OCI-LY1 (cell line): ENCODE data around the gene DNAH14.

Experiments
- H2AFZ ChIP-seq: fragments of 200-600 bp; sonication (generic), shearing (Covaris generic); 2 replicates; pipeline ENCODE4 v1.6.0; 2014; ENCODE audit warnings: antibody characterized with exemption, mild to moderate bottlenecking, low read length
- H3F3A ChIP-seq: fragments of 200-600 bp; sonication (generic), shearing (Covaris generic); 2 replicates; pipeline ENCODE4 v1.6.0; 2014; ENCODE audit warnings: mild to moderate bottlenecking, antibody characterized with exemption, low read length, moderate library complexity; ENCODE audit not compliant: insufficient read depth
- H3K27ac ChIP-seq: fragments of 200-600 bp; sonication (generic); 2 replicates; pipeline ENCODE4 v1.5.1; 2014; ENCODE audit warnings: low read length, mixed run types, mild to moderate bottlenecking, low read depth; ENCODE audit not compliant: poor library complexity, severe bottlenecking
- H3K27me3 ChIP-seq: fragments of 200-600 bp; sonication (generic); 2 replicates; pipeline ENCODE4 v1.6.0; 2014; ENCODE audit warnings: antibody characterized with exemption, mild to moderate bottlenecking, low read length, moderate library complexity; ENCODE audit not compliant: insufficient read depth
- H3K36me3 ChIP-seq: fragments of 200-600 bp; sonication (generic); 2 replicates; pipeline ENCODE4 v1.6.1; 2014; ENCODE audit warnings: mild to moderate bottlenecking, antibody characterized with exemption, low read length, moderate library complexity, mixed read lengths; ENCODE audit not compliant: insufficient read depth
- H3K4me1 ChIP-seq: fragments of 200-600 bp; sonication (generic); 2 replicates; pipeline ENCODE4 v1.5.1; 2014; ENCODE audit warnings: mild to moderate bottlenecking, low read length, moderate library complexity; ENCODE audit not compliant: insufficient read depth, severe bottlenecking
- H3K4me2 ChIP-seq: fragments of 200-600 bp; sonication (generic), shearing (Covaris generic); 2 replicates; pipeline ENCODE4 v1.6.1; 2014; ENCODE audit warnings: low read length
- H3K4me3 ChIP-seq: fragments of 200-600 bp; sonication (generic); 2 replicates; pipeline ENCODE4 v1.5.1; 2014; ENCODE audit warnings: low read length, low read depth, mild to moderate bottlenecking, mixed read lengths; ENCODE audit not compliant: poor library complexity, severe bottlenecking
- H3K79me2 ChIP-seq: fragments of 200-600 bp; shearing (Covaris generic); 2 replicates; pipeline ENCODE4 v1.6.1; 2016; ENCODE audit warnings: mixed run types, low read length, mixed read lengths; ENCODE audit not compliant: insufficient read depth
- H3K9ac ChIP-seq: fragments of 200-600 bp; sonication (generic), shearing (Covaris generic); 2 replicates; pipeline ENCODE4 v1.6.1; 2014; ENCODE audit warnings: mild to moderate bottlenecking, low read length, mixed read lengths
- H3K9me2 ChIP-seq: fragments of 200-600 bp; sonication (generic), shearing (Covaris generic); 2 replicates; pipeline ENCODE4 v1.6.1; 2014; ENCODE audit warnings: low read depth, mild to moderate bottlenecking, low read length, mixed read lengths
- H3K9me3 ChIP-seq: fragments of 200-600 bp; shearing (Covaris generic); 2 replicates; pipeline ENCODE4 v1.6.1; 2014; ENCODE audit warnings: low read length, mixed read lengths
- H4K20me1 ChIP-seq: fragments of 200-600 bp; sonication (generic), shearing (Covaris generic); 2 replicates; pipeline ENCODE4 v1.6.0; 2016; ENCODE audit warnings: mild to moderate bottlenecking, low read length; ENCODE audit not compliant: insufficient read depth
- CTCF ChIP-seq: fragments of 200-600 bp; sonication (generic), shearing (Covaris generic); IDR thresholded peaks from 2 replicates; pipeline ENCODE4 v1.5.1; 2017; ENCODE audit warnings: mild to moderate bottlenecking, antibody characterized with exemption, low read length, moderate library complexity, mixed read lengths
- EZH2 ChIP-seq: fragments of 200-600 bp; sonication (generic), shearing (Covaris generic); IDR thresholded peaks from 2 replicates; pipeline ENCODE4 v1.8.0; 2017; ENCODE audit warnings: borderline replicate concordance, mixed run types, mild to moderate bottlenecking, antibody characterized with exemption, low read length, moderate library complexity, mixed read lengths

The DNAH14 gene

GRCh38 chr1:225260319-225260718, 330.8 kb downstream of the DNAH14 start:
- TF ChIP-seq EZH2 (no peak), CTCF (no peak)
- Histone ChIP-seq H3K4me2 (no peak overlapping the region), H3K27me3 (no peaks in the 10 kb centered on the region), H3F3A (no peaks in the 10 kb centered on the region), H3K4me1 (no peaks in the 10 kb centered on the region), H4K20me1 (no peaks in the 10 kb centered on the region), H3K9me3 (no peaks in the 10 kb centered on the region), H3K27ac (no peak overlapping the region), H3K79me2 (no peaks in the 10 kb centered on the region), H3K9me2 (no peaks in the 10 kb centered on the region), H2AFZ (no peak overlapping the region), H3K4me3 (no peak overlapping the region), H3K36me3 (no peaks in the 10 kb centered on the region), H3K9ac (no peak overlapping the region)

GRCh38 chr1:225277445-225277844, 348.0 kb downstream of the DNAH14 start:
- Histone ChIP-seq H3K27ac (no peak overlapping the region), H3K36me3 (no peaks in the 10 kb centered on the region), H3K4me3 (no peak overlapping the region), H3K4me2 (no peak overlapping the region), H3K9ac (no peak overlapping the region), H4K20me1 (no peaks in the 10 kb centered on the region), H3K27me3 (no peaks in the 10 kb centered on the region), H3K4me1 (no peaks in the 10 kb centered on the region), H3K79me2 (no peaks in the 10 kb centered on the region), H3F3A (no peaks in the 10 kb centered on the region), H2AFZ (no peak overlapping the region), H3K9me3 (no peaks in the 10 kb centered on the region), H3K9me2 (no peaks in the 10 kb centered on the region)
- TF ChIP-seq CTCF (no peak), EZH2 (no peak)

- TF ChIP-seq CTCF, result no peak
- no peak for TF ChIP-seq EZH2
These were observed 351.1 kb downstream of the DNAH14 start for GRCh38 chr1:225280563-225280962.

More at GRCh38 chr1:225280563-225280962, 351.1 kb downstream of the DNAH14 start:
- Histone ChIP-seq H3K27me3 (no peaks in the 10 kb centered on the region), H4K20me1 (no peaks in the 10 kb centered on the region), H3K4me1 (no peaks in the 10 kb centered on the region), H3K9ac (no peak overlapping the region), H2AFZ (no peak overlapping the region), H3K9me3 (no peaks in the 10 kb centered on the region), H3F3A (no peaks in the 10 kb centered on the region), H3K36me3 (no peaks in the 10 kb centered on the region), H3K4me2 (no peak overlapping the region), H3K79me2 (no peaks in the 10 kb centered on the region), H3K4me3 (no peak overlapping the region), H3K9me2 (no peaks in the 10 kb centered on the region), H3K27ac (no peak overlapping the region)
